Measurements from ENCODE around the gene AUTS2. TPM values are rescaled to one million over a fixed set of nuclear protein-coding genes. Genes with fewer than 3 reads are reported as not detected.

The AUTS2 gene
- total RNA-seq, 1 experiment from 2014 or later: 50.0 TPM

- Mint-ChIP-seq H3K27ac (no peak overlapping the region), H3K4me3 (no peak overlapping the region), H3K36me3 (no peaks in the 10 kb centered on the region), H3K4me1 (no peaks in the 10 kb centered on the region), H3K9me3 (no peaks in the 10 kb centered on the region), H3K27me3 (ENCODE audit: low read depth) (no peaks in the 10 kb centered on the region)
- DNase-seq (ENCODE audit: low spot score) (no peak), ATAC-seq (no peak)
- POLR2A ChIA-PET: no interaction called here
- CTCF ChIA-PET: no interaction called here
- no peak for TF ChIP-seq GTF2I (CRISPR knock-in tag; conservative IDR thresholded peaks at IDR 0.05)
Measured at GRCh38 chr7:70257921-70258320, 659.6 kb downstream of the AUTS2 start.

- TF ChIP-seq NR1H2 (CRISPR knock-in tag; IDR thresholded peaks at IDR 0.05) (no peak), ZMAT4 (CRISPR knock-in tag; IDR thresholded peaks at IDR 0.05) (no peak)
- Mint-ChIP-seq H3K27me3 (ENCODE audit: low read depth) (no peaks in the 10 kb centered on the region), H3K9me3 (no peaks in the 10 kb centered on the region), H3K27ac (no peak overlapping the region), H3K4me3 (no peak overlapping the region), H3K36me3 (no peaks in the 10 kb centered on the region), H3K4me1 (no peaks in the 10 kb centered on the region)
- POLR2A ChIA-PET: no interaction called here
- ATAC-seq: no peak
- CTCF ChIA-PET: no interaction called here
- no peak for DNase-seq (ENCODE audit: low spot score)
Measured at GRCh38 chr7:70259502-70259901, 661.2 kb downstream of the AUTS2 start.

- no peak overlapping the region for H3K27ac Mint-ChIP-seq
- no peaks in the 10 kb centered on the region for H3K27me3 Mint-ChIP-seq (ENCODE audit: low read depth)
- H3K36me3 Mint-ChIP-seq: no peaks in the 10 kb centered on the region
- H3K9me3 Mint-ChIP-seq: no peaks in the 10 kb centered on the region
- H3K4me1 Mint-ChIP-seq: peaks cover 9% of the 10 kb centered on the region
- TF ChIP-seq RELA (CRISPR knock-in tag; IDR thresholded peaks at IDR 0.05; ENCODE audit: borderline replicate concordance): no peak
- TF ChIP-seq SOX15 (CRISPR knock-in tag; IDR thresholded peaks at IDR 0.05): no peak
- no peak for TF ChIP-seq ARID4B (CRISPR knock-in tag; IDR thresholded peaks at IDR 0.05; ENCODE audit: borderline replicate concordance)
- no peak for TF ChIP-seq ZNF416 (CRISPR knock-in tag; IDR thresholded peaks at IDR 0.05)
- DNase-seq (ENCODE audit: low spot score) (no peak), ATAC-seq (no peak)
- CTCF ChIA-PET: no interaction called here
- no peak overlapping the region for H3K4me3 Mint-ChIP-seq
- POLR2A ChIA-PET: no interaction called here
Measured at GRCh38 chr7:70263471-70264255, 665.4 kb downstream of the AUTS2 start.

GRCh38 chr7:70266186-70266585 lies 667.9 kb downstream of the AUTS2 start:
- Mint-ChIP-seq H3K4me1 (peaks cover 22% of the 10 kb centered on the region), H3K27ac (no peak overlapping the region), H3K27me3 (ENCODE audit: low read depth) (no peaks in the 10 kb centered on the region), H3K9me3 (no peaks in the 10 kb centered on the region), H3K4me3 (no peak overlapping the region), H3K36me3 (no peaks in the 10 kb centered on the region)
- no peak for DNase-seq (ENCODE audit: low spot score)
- POLR2A ChIA-PET: no interaction called here
- CTCF ChIA-PET: no interaction called here
- ATAC-seq: no peak
- TF ChIP-seq RELA (CRISPR knock-in tag; IDR thresholded peaks at IDR 0.05; ENCODE audit: borderline replicate concordance): no peak
- no peak for TF ChIP-seq ATF3 (CRISPR knock-in tag; conservative IDR thresholded peaks at IDR 0.05)
- TF ChIP-seq CDX4 (CRISPR knock-in tag; IDR thresholded peaks at IDR 0.05; ENCODE audit: borderline replicate concordance): no peak
- TF ChIP-seq NFE2L1 (CRISPR knock-in tag; IDR thresholded peaks at IDR 0.05): no peak
- TF ChIP-seq RORB (CRISPR knock-in tag; IDR thresholded peaks at IDR 0.05): no peak
- TF ChIP-seq JUN (CRISPR knock-in tag; IDR thresholded peaks at IDR 0.05): no peak
- no peak for TF ChIP-seq GRHL2 (CRISPR knock-in tag; IDR thresholded peaks at IDR 0.05; ENCODE audit: insufficient replicate concordance, severe bottlenecking)
- no peak for TF ChIP-seq ELF4 (CRISPR knock-in tag; IDR thresholded peaks at IDR 0.05; ENCODE audit: low read depth)
- TF ChIP-seq TP53 (CRISPR knock-in tag; IDR thresholded peaks at IDR 0.05): no peak
- TF ChIP-seq IRF2 (CRISPR knock-in tag; IDR thresholded peaks at IDR 0.05; ENCODE audit: borderline replicate concordance, low read depth): no peak
- no peak for TF ChIP-seq CTCF (IDR thresholded peaks at IDR 0.05)
- no peak for TF ChIP-seq ARID4B (CRISPR knock-in tag; IDR thresholded peaks at IDR 0.05; ENCODE audit: borderline replicate concordance)
